CD4-positive, alpha-beta T cell treated with Interleukin-2 at 100 ng/mL for 4 hours (primary cell): ENCODE measurements around the gene IRF9.

Experiments used
- DNase-seq: peaks from one replicate; pipeline ENCODE4 v3.0.0-alpha.2; 2020; ENCODE audit warnings: low spot score

Gene IRF9

GRCh38 chr14:24149302-24149969, 11.6 kb upstream of the IRF9 start:
- DNase-seq = no peak

GRCh38 chr14:24150061-24150460, 11.0 kb upstream of the IRF9 start:
- DNase-seq = no peak

- no peak for DNase-seq
Measured at GRCh38 chr14:24150567-24150966, 10.5 kb upstream of the IRF9 start.

GRCh38 chr14:24150993-24151392, 10.1 kb upstream of the IRF9 start:
- DNase-seq = no peak

- DNase-seq = no peak
Measured at GRCh38 chr14:24151404-24152080, 9.5 kb upstream of the IRF9 start.

GRCh38 chr14:24155100-24155499, 6.0 kb upstream of the IRF9 start:
- DNase-seq = no peak

GRCh38 chr14:24156840-24157239, 4.2 kb upstream of the IRF9 start:
- DNase-seq = no peak

- DNase-seq = no peak
Measured at GRCh38 chr14:24157331-24157730, 3.7 kb upstream of the IRF9 start.

GRCh38 chr14:24159777-24160498, 1.1 kb upstream of the IRF9 start:
- no peak for DNase-seq

GRCh38 chr14:24160499-24160849, 591 bp upstream of the IRF9 start:
- DNase-seq = no peak

GRCh38 chr14:24162093-24162492, 1.0 kb downstream of the IRF9 start:
- DNase-seq = no peak

GRCh38 chr14:24164518-24164991, 3.5 kb downstream of the IRF9 start:
- no peak for DNase-seq

GRCh38 chr14:24165785-24166184, 4.7 kb downstream of the IRF9 start:
- DNase-seq = no peak

GRCh38 chr14:24167469-24168114, 6.5 kb downstream of the IRF9 start:
- no peak for DNase-seq

- peak; percentile 57 for DNase-seq
Measured at GRCh38 chr14:24171422-24172260, 10.6 kb downstream of the IRF9 start, which contains the start of gene REC8. TSS of gene REC8 (plus strand) at chr14:24172080. CDS start at chr14:24172553, 473 bp downstream.

- no peak for DNase-seq
Measured at GRCh38 chr14:24172261-24172860, 11.3 kb downstream of the IRF9 start.

GRCh38 chr14:24172871-24173281, 11.8 kb downstream of the IRF9 start:
- DNase-seq = no peak

- DNase-seq = no peak
Measured at GRCh38 chr14:24176599-24176998, 15.5 kb downstream of the IRF9 start.

- DNase-seq = no peak
Measured at GRCh38 chr14:24177041-24177825, 16.2 kb downstream of the IRF9 start.

GRCh38 chr14:24177891-24178290, 16.8 kb downstream of the IRF9 start:
- no peak for DNase-seq
